Activated CD4-positive, alpha-beta T cell treated with anti-CD3 and anti-CD28 coated beads for 4 hours (primary cell): ENCODE results near the gene NCBP2.

Experiments
- DNase-seq, 2 donors: peaks; one replicate each; pipeline ENCODE4 v3.0.0-alpha.2; 2020

NCBP2 gene

GRCh38 chr3:196936288-196936687 is 6.0 kb downstream of the NCBP2 start:
- no peak for DNase-seq

GRCh38 chr3:196932600-196932999 is 9.7 kb downstream of the NCBP2 start:
- no peak for DNase-seq

- DNase-seq = no peak
Observed at GRCh38 chr3:196931828-196932587, 10.3 kb downstream of the NCBP2 start.

DNA sequence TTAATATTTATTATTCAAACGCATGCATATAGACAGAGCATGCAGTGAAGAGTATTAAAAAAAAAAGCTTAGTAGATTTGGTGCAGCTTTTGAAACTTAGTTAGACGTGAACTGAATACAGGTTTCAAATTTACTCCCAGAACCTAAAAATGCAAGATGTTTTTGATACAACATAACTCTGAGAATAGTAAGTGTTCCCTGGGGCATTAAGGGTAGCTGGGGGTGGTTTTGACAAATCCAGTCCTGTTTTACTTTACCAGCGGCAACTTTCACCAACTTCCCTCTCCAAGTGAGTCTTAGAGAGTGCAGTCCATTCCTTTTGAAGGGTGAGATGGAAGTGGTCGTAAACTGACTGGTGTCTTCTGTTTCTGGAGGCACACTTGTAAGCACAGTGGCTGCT is 11.2 kb downstream of the NCBP2 start:
- no peak for DNase-seq

DNA sequence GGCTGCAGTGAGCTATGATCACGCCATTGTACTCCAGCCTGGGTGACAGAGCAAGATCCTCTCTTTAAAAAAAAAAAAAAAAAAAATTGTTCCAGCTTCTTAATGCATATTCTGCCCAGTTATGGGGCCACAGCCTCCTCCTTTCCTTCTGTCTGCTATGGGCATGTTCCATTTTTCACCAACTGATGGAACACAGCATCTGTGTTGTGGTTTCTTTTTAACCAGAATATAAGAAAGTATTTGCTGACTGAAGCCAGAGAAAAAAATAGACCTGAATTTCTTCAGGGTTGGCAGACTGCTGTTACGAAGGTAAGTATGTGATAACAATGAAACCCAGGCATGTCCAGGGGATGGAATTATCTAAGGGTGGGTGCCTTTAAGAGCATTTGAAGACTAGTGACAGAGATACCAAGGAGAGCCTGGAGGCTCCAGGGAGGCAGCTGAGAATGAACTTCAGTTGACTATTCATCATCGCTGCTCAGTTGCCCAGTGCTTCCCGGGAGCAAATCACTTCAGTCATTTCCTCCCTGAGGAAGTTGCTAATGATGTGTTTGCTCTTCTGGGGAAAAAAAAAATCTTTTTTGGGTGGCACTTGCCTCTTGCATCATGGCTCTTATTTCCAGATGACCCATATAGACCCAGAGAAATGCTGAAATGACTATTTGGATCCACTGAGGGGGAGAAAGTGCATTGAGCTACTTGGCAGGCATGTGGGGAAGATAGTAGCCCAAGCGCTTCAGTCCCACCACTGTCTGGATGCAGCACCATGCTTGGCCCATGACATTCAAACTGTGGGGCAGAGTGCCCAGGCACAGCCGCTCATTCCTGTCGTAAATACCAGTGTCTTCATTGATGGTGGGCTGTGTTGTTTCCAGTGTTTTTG is 14.5 kb downstream of the NCBP2 start:
- DNase-seq = no peak

DNA sequence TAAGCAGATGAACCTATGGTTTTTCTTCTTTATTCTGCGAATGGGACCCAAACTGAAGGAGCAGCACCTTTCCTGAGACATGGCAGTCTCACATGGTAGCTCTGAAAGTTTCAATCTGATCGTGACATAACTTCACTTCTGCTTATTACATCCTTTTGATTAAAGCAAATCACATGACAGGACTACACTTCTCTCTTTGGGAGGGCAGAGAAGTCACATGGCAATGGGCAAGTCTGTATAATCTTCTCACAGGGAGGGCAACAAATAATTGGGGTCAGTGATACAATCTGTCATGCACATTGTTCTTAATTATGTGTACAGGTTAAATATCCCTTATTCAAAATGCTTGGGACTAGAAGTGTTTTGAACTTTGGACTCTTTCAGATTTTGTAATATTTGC is 21.6 kb downstream of the NCBP2 start:
- DNase-seq = no peak

DNA sequence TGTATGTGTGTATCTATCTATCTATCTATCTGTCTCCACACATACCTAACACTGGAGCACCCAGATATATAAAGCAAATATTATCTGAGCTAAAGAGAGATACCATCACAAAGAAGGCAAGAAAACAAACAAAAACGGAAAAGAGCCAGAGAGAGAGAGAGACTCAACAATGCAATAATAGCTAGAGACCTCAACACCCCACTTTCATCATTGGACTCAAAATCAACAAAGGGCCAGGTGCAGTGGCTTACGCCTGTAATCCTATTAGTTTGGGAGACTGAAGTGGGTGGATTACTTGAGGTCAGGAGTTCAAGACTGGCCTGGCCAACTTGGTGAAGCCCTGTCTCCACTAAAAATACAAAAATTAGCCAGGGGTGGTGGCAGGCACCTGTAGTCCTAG is 23.4 kb downstream of the NCBP2 start:
- DNase-seq = no peak

- DNase-seq = no peak
Observed at GRCh38 chr3:196916995-196917394, 25.3 kb downstream of the NCBP2 start.

DNA sequence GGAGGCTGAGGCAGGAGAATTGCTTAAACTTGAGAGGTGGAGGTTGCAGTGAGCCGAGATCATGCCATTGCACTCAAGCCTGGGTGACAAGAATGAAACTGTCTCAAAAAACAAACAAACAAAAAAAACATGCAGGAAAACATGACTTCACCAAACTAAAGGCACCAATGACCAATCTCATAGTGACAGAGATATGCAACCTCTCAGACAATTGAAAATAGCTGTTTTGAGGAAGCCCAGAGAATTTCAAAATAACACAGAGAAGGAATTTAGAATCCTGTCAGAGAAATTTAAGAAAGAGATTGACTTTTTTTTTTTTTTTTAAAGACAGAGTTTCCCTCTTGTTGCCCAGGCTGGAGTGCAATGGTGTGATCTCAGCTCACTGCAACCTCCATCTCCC is 26.1 kb downstream of the NCBP2 start:
- DNase-seq = no peak

- no peak for DNase-seq
Observed at GRCh38 chr3:196915375-196915774, 27.0 kb downstream of the NCBP2 start.

DNA sequence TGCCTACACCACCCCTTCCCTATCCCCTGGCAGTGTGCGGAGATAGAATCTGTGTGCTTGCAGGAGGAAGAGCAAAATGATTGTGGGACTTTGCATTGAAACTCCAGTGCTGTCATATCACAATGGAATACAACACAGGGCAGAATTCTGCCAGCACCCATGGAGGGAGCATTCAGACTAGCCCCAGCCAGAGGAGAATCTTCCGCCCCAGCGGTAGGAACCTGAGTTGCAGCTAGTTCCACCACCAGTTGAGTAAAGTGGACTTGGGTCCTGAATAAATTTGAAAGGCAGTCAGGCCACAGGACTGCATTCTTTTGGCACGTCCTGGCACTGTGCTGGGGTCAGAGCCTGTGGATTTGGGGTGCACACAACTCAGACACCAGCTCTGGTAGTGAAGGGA is 27.5 kb downstream of the NCBP2 start:
- no peak for DNase-seq

DNA sequence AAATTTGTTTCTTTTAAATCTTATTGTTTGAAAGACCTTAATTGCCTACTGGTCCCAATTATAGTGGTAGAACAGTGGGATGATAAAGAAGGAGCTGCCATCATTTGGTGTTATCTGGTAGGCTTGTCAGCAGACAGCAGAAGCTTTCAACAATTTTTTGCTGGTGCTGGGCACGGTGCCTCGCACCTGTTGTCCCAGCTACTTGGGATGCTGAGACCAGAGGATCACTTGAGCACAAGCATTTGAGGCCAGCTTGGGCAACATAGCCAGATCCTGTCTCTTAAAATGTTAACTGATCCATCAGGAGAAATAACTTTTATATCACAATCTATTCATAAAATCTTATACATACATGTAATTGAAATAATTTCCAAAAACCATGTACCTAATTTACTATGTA is 38.6 kb downstream of the NCBP2 start:
- no peak for DNase-seq

- DNase-seq = no peak
Observed at GRCh38 chr3:196902296-196902695, 40.0 kb downstream of the NCBP2 start.

GRCh38 chr3:196901768-196902167 is 40.6 kb downstream of the NCBP2 start:
- no peak for DNase-seq

- no peak for DNase-seq
Observed at GRCh38 chr3:196896229-196896628, 46.1 kb downstream of the NCBP2 start.

GRCh38 chr3:196894557-196895295 is 47.6 kb downstream of the NCBP2 start:
- DNase-seq = no peak

DNA sequence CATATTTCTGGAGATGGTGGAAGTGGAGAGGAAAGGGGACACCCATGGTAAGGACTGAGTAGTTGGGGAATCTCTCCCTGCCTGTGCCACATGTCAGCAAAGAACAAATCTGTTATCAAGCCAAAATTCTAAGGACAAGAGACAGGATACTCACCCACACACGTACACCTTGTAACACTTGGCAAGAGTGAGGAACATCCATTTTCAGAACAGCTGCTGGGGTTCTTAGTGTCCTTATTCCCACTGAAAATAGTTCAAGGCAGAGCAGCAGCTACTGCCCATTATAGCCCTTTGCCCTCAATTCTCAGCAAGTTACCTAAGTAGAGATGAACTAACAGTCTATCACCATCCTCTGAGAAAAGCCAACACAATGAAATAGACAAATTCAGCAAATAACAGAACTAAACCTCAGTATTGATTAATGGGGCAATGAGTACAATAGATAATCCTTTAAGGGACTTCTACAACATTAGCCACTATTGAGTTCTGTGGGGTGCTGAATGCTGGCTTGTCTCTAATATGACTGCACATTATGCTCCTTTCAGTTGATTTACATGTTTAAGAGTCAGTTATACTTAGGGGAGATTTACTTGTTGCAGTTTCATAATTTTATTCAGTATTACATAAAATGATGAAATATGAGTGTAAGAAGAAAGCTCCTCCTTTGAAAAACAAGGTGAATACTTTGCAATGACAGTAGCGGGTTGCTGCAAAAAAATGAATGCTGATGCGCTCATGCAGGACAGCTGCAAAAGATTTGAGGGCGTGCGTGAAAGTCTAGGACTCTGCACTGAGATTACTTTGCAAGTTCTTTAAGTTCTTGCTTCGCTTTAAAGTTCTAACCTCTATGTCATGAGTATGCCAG is 52.3 kb downstream of the NCBP2 start:
- DNase-seq = no peak

DNA sequence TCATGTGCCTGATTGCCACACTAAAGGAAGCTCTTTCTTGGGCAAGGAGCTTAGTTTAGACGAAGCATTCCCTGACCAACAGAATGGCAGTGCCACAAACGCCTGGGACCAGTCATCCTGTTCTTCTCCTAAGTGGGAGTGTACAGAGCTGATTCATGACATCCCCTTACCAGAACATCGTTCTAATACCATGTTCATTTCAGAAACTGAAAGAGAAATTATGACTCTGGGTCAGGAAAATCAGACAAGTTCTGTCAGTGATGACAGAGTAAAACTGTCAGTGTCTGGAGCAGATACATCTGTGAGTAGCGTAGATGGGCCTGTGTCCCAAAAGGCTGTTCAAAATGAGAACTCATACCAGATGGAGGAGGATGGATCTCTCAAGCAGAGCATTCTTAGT is 56.2 kb downstream of the NCBP2 start:
- DNase-seq = no peak
